NOMO-1 treated with dmso at 0.1 percent for 144 hours (cell line): Measurements from ENCODE around the gene ADAMTS1.
A peak's percentile ranks its signal among the peaks of the same experiment; 100 is the strongest.

Experiments
- DNase-seq: peaks from one replicate; lab custom pipeline; 2025; ENCODE audit not compliant: unreplicated experiment; lab: John Stamatoyannopoulos, UW

Gene ADAMTS1

DNA sequence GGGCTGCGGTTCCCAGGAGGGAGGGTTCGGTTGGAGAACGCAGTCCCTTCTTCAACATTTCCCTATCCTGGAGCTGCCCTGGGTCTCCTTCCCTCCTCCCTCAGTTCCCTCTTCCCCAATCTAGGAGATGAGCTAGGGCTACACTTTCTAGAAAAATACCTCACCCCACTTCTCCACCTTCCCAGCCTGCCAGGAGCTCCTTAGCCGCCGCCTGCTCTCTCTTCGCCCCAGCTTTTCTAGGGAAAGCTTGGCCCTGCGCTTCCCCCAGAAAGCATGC is 488 bp upstream of the ADAMTS1 start:
- DNase-seq, result no peak

DNA sequence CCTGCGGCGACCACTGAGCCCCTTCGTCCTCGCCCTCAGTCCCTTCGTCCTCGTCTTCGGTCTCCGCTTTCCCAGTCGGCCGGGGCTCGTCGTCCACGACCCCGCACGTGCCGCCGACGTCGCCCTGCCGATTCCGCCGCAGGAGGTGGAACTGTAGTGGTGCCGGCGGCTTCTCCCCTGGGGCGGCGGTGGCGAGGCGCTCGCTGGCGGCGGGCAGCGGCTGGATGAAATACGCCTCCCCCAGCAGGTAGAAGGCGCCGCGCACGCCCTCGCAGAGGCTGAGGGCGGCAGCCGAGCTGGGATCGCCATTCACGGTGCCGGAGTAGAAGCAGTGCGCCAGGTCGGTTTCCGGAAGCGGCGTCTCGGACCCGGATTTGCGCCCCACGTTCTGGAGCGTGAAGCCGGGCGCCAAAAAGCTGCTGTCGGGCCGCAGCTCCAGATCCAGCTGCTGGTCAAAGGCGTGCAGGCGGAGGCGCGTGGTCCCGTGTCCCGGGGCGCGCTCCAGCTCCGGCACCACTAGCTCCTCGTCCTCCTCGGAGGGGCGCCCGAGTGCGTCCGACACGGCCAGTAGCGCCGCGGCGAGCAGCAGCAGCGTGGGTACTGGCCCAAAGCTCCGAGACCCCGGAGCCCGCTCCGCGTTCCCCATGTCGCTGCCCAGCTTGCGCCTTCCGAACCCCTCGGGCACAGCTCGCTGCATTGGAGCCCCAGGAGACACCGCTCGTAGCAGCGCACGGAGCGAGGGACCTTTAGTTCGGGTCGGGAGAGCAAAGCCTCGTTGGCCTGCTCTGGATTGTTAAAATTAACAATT is 747 bp downstream of the ADAMTS1 start:
- DNase-seq, result peak; percentile 24

DNA sequence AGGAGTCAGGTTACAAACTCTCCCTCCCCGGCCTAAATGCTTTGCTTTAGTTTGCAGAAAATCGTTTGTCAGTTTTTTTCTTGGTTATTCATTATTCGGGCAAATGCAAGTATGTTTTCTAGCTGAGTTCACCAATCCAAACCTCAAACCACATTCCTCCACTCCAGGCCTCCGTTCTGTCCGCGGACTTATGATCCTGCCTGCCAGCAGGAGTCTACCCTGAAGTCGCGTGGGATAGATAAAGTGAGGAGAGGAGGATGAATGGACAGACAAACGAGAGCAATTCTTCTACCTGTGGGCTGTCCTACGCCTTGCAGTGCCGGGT is 1.3 kb downstream of the ADAMTS1 start:
- no peak for DNase-seq

DNA sequence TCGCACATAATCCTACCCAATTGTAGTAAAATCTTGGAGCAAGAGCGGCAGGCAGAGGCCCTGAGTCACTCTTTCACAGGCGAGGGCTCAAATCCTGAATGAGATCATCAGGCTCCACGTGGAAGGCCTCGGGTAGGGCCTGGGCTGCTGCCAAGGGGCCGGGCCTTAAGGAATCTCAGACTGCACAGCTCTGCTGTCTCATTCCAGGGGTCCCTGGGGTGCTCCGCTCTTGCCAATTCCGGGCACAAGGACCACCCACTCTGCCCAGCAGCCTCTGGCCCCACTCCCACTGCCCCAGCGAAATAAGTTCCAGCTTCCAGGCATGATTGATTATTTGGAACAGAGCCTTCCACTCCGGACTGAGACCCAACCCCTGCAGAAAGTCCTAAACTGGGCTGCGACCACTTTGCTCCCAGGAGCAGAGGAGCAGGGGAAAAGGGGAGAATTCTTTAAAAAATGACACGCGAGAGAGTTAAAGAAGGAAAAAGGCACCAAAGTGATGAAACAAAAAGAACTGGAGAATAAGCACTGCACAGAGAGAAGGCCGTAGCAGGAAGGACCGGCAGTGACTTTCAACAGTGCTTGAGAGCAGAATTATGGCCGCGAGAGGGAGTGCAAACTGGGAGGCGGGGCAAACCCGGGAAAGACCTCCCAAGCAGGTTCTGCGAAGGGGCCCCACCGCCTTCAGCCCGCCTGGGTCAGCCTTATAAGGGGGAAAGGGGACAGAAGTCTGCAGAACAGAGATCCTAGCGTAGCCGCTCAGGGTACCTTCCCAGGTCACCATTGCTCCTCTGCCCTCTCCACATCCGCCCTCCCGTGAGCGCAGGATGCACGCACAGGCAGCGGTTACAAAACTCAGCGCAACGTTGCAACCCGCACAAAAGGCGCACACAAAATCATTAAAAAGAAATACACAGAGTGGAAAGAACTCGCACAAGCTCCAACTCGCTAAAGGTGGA is 2.0 kb downstream of the ADAMTS1 start:
- DNase-seq, result peak; percentile 70

DNA sequence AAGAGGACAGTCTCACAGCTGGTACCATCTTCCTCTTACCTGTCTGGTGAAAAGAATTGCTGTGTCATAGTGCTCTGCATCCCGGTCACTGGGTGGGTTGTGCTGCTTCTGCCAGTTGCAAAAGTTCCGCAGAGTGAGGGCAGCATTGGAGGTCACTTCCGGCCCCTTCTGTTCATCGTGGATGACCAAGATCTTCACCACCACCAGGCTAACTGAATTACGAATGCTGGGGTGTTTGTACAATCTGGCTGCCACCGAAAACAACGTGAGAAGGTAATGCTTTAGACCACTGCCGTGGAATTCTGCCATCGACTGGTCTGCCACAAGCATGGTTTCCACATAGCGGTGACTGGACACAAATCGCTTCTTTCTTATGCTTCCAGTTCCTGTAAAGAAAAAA is 2.9 kb downstream of the ADAMTS1 start:
- no peak for DNase-seq

DNA sequence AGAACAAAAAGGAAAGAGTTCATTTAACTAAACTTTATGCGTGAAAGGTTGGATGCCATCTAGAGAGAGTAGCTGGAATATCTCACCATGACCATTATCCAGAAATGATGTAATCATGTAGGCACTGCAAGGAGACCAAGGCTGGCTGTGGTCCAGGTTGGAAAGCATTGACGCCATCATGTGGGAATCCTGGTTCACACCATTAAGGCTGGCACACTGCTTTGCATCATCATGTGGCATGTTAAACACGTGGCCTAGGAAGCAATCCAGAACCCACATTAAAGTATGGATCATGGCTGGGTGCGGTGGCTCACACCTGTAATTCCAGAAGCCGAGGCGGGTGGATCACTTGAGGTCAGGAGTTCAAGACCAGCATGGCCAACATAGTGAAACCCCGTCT is 4.3 kb downstream of the ADAMTS1 start:
- no peak for DNase-seq

DNA sequence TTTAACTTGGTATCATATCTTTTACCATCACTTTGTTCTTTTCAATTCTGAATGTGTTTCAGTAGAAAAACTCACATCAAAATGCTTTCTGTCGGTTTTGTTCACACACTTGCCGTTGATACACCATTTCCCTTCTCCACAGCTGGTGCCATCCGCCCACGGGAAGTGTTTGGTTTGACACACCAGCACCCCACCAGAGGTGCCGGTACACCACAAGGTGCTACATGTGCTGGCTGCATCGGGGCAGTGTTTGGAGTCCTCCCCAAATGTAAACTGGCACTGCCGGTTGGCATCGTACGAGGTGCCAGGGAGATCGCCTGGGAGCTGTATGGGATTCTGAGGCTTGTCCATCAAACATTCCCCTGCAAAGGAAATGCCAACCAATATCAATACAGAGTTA is 5.0 kb downstream of the ADAMTS1 start:
- no peak for DNase-seq

DNA sequence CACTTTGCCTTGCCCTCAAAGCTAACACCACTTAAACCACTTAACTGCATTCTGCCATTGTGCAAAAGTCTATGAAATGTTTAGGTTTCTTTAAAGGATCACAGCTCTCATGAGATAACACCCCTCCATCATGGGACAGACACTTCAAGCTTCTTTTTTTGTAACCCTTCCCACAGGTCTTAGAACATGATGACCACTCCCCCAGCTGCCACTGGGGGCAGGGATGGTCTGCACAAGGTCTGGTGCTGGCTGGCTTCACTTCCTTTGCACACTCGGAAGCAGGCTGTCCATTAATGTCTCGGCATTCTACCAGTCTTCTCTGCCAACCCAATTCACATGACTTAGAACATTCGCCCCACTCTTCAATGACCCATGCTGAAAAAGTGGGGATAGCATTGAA is 7.7 kb downstream of the ADAMTS1 start:
- no peak for DNase-seq

DNA sequence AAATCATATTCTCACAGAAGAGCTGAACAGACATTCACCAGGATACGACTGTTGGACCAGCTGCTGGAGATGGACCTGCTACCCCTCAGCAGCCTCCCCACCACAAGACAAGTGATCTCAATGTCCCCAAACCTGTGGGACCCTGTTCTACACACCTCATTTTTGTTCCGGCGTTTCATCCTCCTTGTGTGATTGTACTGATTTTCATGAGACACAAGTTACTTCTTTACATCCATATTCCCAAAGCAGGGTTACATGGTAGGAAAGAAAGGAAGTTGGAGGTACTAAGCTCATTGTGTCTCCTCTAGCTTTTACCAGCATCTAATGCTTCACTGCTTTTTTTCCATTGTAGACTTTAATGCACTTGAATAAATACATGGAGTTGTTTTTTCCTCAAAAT is 8.7 kb downstream of the ADAMTS1 start:
- no peak for DNase-seq

DNA sequence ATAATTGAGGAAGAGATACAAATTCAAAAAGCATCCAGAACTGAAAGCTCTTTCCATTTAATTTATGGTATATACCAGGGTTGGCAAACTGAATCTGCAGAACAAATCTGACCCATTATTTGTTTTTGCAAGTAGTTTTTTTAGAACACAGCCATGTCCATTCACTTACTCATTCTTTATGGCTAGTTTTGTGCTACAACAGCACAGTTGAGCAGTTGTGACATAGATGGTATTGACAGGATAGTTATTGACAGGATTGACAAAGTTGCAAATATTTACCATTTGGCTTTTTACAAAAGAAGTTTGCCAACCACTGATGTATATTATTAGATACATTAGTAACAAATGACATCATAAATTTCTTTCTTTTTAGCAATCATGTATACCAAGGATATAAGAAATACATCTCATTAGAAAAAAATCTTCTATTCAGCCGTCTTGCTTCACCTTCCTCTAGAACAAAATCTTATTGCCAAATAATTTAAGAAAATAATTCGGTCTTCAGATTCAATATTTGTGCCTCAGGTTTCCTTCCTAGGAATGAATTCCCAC is 9.4 kb downstream of the ADAMTS1 start:
- DNase-seq, result no peak

DNA sequence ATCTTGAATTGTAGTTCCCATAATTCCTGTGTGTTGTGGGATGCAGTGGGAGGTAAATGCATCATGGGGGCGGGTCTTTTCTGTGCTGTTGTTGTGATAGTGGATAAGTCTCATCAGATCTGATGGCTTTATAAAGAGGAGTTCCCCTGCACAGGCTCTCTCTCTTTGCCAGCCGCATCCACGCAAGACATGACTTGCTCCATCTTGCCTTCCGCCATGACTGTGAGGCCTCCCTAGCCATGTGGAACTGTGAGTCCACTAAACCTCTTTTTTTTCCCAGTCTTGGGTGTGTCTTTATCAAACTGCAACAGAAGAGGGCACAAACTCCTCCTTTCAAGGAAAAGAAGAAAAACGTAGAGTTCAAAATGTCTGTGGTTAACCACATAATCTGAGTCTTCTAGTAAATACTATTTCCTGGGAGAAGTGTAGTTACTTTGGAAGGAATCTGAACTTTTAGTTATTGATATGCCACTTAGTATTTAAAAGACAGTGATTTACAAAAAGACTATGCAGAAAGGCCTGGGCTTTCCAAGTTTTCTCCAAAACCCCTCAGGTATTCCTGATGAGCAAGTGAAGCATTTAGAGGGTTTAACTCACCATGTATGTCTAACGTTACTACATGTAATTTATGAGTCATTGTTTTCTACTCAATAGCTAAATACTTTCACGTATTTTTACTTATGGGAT is 10.0 kb downstream of the ADAMTS1 start:
- no peak for DNase-seq

DNA sequence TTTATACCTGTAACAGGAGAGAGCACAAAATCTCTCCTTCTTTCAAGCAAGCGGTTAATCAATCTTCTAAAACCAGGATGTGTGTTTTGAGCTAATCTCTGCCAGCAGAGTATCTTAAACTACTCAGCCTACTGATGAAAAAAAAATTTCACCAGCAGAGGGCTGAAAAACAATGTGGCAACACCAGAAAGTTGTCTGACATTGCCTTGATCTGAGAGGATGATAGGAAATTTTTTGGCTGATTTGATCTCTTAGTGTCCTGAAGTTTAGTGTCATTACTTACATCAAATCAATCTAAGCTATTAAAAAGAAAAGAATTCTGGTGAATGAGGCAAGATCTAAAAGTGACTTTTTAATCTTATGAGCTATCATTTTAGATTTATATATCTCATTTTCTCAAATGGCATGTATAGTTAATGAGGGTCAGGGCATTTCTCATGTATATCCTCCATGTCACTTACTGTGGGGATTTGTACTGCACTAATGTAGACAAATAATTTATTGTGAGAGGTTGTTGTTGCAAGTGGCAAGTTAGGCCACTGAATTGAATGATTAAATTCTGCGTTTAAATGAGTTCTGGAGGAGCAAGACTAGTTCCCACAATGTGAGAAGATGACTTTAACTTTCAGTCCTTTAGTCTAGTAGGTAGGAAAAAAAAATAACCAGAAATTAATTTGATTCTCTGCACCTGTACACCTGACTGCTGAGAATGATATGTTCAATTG is 10.9 kb downstream of the ADAMTS1 start:
- DNase-seq, result no peak

DNA sequence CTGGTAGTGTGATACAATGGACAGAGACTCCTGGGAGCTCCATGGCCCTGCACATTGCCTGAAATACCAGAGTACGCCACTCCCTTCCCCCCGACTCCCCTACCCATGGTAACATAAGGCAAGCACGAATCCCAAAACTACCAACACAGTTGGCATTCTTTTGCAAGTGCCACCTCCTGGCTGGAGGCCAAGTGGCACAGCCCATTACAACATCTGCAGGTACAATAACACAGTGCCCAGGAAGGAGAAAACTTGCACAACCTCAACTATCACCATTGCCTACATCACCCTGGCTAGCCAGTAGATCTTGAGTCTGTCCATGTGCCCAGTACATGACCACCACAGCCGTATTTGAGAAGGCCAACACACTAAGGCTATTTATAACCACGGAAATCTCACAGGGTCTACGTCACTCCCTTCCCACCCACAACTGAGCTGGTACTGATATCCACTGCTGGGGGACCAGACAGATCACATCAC is 11.7 kb downstream of the ADAMTS1 start:
- no peak for DNase-seq

DNA sequence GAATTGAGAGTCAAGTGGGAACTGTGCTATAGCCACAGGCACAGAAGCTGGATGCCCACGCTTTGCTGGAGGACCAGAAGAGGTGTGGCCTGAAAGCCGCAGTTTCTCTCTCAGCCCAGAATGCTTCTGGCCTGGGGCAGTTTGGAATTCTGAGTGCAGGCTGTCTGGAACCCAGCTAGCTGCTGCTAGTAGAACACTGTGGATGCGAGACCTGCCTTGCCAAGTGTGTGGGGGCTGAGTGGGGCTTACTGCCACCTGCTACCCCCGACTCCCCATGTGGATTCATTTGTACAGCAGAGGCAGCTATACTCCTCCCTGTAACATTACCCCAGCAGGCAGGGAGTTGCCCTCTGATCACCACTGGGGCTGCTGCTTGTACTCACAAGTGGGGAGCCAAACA is 12.2 kb downstream of the ADAMTS1 start:
- DNase-seq, result no peak

DNA sequence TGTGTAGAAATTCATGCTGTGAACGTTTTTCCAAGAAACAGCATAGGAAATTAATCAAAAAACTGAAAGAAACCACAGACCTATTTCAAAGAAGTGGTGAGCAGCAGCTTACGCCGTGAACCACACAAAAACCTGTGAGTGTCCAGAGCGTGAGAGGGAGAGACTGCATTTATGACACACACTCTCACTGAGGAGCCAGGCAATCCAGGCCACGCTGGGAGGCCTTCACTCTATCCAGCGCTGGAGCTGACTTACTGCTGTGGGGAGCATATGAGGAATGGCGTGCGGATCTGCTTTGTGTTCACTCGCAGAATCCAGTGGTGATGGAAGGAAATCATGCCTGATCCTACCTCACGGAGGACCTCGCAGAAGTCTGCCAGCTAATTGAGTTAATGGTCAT is 12.7 kb downstream of the ADAMTS1 start:
- DNase-seq, result no peak

DNA sequence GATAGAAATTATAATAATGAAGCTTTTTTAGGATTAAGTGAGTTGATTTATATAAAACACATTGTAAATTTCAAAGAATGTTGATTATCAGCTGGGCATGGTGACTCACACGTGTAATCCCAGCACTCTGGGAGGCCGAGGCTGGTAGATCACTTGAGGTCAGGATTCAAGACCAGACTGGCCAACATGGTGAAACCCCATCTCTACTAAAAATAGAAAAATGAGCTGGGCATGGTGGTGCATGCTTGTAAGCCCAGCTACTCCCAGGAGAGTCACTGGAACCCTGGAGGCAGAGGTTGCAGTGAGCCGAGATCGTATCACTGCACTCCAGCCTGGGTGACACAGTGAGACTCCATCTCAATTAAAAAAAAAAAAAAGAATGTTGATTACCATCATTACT is 18.4 kb downstream of the ADAMTS1 start:
- DNase-seq, result no peak

DNA sequence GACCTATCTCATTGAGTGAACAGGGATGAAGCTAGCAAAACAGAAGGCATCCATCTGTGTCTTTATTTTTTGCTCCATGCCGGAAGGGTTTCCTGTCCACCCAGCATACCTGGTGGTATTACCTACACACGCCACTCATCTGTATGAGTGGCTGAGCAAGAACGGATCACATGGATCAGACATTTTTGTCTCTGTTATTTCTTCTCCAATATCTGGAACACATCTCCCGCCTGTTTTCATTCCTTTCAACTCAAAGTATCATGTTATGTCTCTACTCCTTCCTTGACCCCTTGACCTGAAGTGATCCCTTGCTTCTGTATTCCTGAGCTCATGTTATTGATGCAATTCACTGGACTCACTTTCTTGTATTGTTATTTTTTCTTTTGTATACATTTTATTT is 24.7 kb downstream of the ADAMTS1 start:
- DNase-seq, result no peak

DNA sequence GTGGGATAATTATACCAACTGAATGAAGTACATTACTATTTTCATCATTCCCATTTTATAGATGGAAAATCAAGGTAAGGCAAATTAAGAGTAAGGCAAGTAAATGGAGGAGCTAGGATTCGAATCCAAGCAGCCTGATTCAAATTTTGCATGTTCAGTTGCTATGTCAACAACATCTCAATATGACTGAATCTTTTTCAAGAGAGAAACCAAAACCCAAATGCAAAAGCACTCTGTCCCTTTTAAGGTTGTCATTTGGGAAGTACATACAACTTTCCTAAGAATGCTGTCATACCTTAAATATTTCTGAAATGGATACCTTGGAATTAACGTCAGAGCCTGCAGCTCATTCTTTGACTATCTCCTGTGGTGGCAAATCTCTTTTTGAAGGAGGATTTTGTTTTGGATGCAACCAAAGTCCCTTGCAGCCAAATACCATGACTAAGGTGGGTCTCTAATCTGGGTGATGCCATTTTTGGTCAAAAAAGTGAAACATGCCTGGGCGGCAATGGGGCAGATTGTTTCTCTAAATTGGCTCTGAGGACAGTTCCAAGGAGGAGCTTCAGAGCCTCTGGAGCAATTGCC is 25.4 kb downstream of the ADAMTS1 start:
- DNase-seq, result no peak

DNA sequence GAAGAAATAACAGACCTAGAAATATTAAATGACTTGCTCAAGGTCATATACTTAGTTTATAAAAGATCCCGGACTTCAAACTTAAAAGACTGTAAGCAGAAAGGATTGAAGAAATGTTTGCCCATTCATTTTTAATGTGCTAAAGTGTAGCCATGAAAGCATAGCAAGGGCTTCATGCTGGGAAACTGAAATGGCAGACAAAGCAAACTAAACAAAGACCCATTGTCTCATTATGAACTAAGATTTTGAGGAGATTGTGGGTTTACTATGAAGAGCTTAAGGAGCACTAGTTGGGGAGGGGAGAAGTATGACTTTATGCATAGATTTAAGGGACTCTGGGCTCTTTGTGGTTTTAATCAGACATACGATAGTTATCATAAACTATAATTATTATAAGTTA is 26.3 kb downstream of the ADAMTS1 start:
- DNase-seq, result no peak

DNA sequence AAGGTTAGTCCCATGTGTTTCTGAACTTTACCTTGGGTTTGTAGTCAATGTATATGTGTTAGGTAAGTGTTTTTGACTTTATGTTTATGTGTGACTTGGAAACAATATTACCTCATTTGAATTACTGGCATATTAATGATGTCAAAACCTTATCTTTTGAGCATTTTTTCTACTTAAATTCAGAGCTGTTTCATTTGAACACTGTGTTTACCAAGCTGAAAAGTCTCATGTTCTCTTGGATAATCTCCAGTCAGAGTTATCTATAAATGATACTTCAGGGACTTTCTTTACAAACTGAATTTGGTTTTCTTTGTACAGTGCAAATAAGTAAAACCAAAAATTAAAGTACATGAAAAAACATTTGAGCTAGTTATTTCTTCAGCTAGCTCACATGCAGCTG is 30.0 kb downstream of the ADAMTS1 start:
- no peak for DNase-seq

DNA sequence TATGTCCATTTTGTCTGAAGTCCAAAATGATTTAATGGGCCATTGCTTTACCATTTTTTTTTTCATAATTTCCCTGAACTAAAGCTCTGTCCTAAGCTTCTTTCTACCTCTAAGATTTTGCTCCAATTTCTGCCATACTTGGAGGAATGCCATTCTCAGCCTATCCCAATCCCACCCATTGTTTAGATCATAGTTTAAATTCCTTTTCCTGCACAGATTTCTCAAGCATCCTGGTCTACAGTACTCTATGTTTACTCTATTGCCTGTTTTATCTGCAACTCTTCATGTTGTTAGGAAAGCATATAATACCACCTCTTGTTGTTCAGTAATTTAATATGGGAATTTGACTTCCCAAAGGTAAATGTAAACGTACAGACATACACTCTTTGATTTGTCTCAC is 30.8 kb downstream of the ADAMTS1 start:
- no peak for DNase-seq
